Mesothelial cell of epicardium (in vitro differentiated cells): ENCODE data around the gene PSMA2. TPM values are rescaled to one million over a fixed set of nuclear protein-coding genes. Genes with fewer than 3 reads are reported as not detected.
"Not testable (repeated sequence)": the region's sequence is repeated elsewhere in the genome, so short reads cannot be mapped to it uniquely, and the experiment has no call there.

ENCODE experiments used
- DNase-seq, 2 experiments: peaks; one replicate each; pipeline ENCODE4 v3.0.0; 2021; ENCODE audit warnings: low spot score in 2 of 2; ENCODE audit not compliant: unreplicated experiment in 2 of 2
- H3K27ac Mint-ChIP-seq: 2 replicates; pipeline ENCODE4 v1.8.0; 2021; ENCODE audit warnings: mixed read lengths
- H3K27me3 Mint-ChIP-seq: 2 replicates; pipeline ENCODE4 v1.8.0; 2021; ENCODE audit warnings: low read depth, mixed read lengths
- H3K36me3 Mint-ChIP-seq: 2 replicates; pipeline ENCODE4 v1.8.0; 2021; ENCODE audit warnings: mixed read lengths
- H3K4me1 Mint-ChIP-seq: 2 replicates; pipeline ENCODE4 v1.8.0; 2021; ENCODE audit warnings: mixed read lengths
- H3K4me3 Mint-ChIP-seq: 2 replicates; pipeline ENCODE4 v1.8.0; 2021; ENCODE audit warnings: mild to moderate bottlenecking, moderate library complexity, mixed read lengths
- H3K9me3 Mint-ChIP-seq: 2 replicates; pipeline ENCODE4 v1.8.0; 2021; ENCODE audit warnings: mixed read lengths
- total RNA-seq: library from RNA; stranded (reverse); gene quantifications from 3 replicates; pipeline ENCODE4 v1.2.1, GENCODE V29; 2021
- TF ChIP-seq, protein P1 (sequence below): fragments of 200-600 bp; sonication (generic); IDR thresholded peaks from one replicate; pipeline ENCODE4 v1.5.0; 2021; ENCODE audit warnings: antibody characterized with exemption; ENCODE audit not compliant: unreplicated experiment

The PSMA2 gene
- total RNA-seq, 1 donor from 2014 or later = 72.3 TPM

DNA sequence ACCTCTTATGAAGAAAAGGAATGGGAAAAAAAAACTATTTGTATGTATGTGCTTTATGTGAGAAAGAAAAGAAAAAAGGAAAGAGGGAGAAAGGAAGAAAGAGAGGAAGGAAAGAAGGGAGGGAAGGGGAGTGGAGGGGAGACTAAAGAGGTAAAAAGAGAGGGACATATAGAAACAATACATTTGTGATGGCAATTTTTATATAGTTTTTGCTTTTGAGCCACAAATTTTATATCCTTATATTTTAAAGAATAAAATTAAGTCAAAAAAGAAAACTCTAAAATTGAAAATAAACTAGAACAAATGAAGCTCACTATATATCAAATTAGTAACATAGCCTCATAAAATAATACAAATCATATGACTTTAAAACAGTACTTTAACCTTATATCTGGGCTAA, 31.1 kb downstream of the PSMA2 start:
- TF ChIP-seq, protein P1, sequence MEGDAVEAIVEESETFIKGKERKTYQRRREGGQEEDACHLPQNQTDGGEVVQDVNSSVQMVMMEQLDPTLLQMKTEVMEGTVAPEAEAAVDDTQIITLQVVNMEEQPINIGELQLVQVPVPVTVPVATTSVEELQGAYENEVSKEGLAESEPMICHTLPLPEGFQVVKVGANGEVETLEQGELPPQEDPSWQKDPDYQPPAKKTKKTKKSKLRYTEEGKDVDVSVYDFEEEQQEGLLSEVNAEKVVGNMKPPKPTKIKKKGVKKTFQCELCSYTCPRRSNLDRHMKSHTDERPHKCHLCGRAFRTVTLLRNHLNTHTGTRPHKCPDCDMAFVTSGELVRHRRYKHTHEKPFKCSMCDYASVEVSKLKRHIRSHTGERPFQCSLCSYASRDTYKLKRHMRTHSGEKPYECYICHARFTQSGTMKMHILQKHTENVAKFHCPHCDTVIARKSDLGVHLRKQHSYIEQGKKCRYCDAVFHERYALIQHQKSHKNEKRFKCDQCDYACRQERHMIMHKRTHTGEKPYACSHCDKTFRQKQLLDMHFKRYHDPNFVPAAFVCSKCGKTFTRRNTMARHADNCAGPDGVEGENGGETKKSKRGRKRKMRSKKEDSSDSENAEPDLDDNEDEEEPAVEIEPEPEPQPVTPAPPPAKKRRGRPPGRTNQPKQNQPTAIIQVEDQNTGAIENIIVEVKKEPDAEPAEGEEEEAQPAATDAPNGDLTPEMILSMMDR = no peak
- Mint-ChIP-seq H3K4me3 (no peak overlapping the region), H3K4me1 (no peaks in the 10 kb centered on the region), H3K9me3 (peaks cover 25% of the 10 kb centered on the region), H3K27me3 (peaks cover 6% of the 10 kb centered on the region), H3K27ac (no peak overlapping the region), H3K36me3 (no peaks in the 10 kb centered on the region)
- DNase-seq = no peak

DNA sequence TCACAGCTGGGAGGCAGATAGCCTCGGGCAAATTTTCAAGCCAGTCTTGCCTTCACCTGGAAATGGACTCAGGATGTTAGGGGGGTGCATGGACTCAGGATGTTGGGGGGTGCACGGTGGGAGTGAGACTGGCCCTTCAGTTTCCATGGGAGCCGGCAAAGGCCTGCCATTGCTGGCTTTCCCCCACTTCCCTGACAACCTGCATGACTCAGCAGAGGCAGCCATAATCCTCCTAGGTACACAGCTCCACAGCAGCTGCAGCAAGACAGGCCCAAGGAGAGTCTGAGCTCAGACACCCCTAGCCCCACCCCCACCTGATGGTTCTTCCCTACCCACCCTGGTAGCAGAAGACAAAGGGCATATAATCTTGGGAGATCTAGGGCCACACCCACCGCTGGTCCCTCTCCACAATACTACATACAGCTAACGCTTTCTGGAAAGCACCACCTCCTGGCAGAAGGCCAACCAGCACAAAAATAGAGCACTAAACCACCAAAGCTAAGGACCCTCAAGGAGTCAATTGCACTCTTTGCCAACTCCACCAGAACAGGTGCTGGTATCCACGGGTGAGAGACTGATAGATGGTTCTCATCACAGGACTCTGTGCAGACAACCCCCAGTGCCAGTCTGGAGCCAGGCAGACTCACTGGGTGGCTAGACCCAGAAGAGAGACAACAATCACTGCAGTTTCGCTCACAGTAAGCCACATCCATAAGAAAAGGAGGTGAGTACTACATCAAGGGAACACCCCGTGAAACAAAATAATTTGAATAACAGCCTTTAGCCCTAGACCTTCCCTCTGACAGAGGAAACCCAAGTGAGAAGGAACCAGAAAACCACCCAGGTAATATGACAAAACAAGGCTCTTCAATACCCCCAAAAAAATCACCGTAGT, 38.4 kb downstream of the PSMA2 start:
- Mint-ChIP-seq H3K9me3 (peaks cover 43% of the 10 kb centered on the region), H3K27ac (no peak overlapping the region), H3K4me1 (peaks cover 6% of the 10 kb centered on the region), H3K4me3 (no peak overlapping the region), H3K27me3 (no peaks in the 10 kb centered on the region), H3K36me3 (peaks cover 15% of the 10 kb centered on the region)
- TF ChIP-seq, protein P1 = no peak
- no peak for DNase-seq

- Mint-ChIP-seq H3K36me3 (no peaks in the 10 kb centered on the region), H3K27ac (peak overlapping the region; percentile 15), H3K4me3 (peak overlapping the region; percentile 80), H3K27me3 (no peaks in the 10 kb centered on the region), H3K4me1 (peaks cover 25% of the 10 kb centered on the region), H3K9me3 (no peaks in the 10 kb centered on the region)
- TF ChIP-seq, protein P1 = no peak
- DNase-seq = no peak
Measured at GRCh38 chr7:42886893-42887505, 45.0 kb downstream of the PSMA2 start.

GRCh38 chr7:42886129-42886528, 45.8 kb downstream of the PSMA2 start:
- Mint-ChIP-seq H3K9me3 (no peaks in the 10 kb centered on the region), H3K36me3 (no peaks in the 10 kb centered on the region), H3K4me1 (peaks cover 25% of the 10 kb centered on the region), H3K27ac (no peak overlapping the region), H3K27me3 (no peaks in the 10 kb centered on the region), H3K4me3 (no peak overlapping the region)
- no peak for DNase-seq
- TF ChIP-seq, protein P1 = peak; percentile 49

GRCh38 chr7:42885183-42885582, 46.8 kb downstream of the PSMA2 start:
- not testable (repeated sequence) for H3K27ac Mint-ChIP-seq, DNase-seq, H3K27me3 Mint-ChIP-seq, H3K36me3 Mint-ChIP-seq, H3K4me3 Mint-ChIP-seq, H3K9me3 Mint-ChIP-seq
- H3K4me1 Mint-ChIP-seq = peaks cover 25% of the 10 kb centered on the region

DNA sequence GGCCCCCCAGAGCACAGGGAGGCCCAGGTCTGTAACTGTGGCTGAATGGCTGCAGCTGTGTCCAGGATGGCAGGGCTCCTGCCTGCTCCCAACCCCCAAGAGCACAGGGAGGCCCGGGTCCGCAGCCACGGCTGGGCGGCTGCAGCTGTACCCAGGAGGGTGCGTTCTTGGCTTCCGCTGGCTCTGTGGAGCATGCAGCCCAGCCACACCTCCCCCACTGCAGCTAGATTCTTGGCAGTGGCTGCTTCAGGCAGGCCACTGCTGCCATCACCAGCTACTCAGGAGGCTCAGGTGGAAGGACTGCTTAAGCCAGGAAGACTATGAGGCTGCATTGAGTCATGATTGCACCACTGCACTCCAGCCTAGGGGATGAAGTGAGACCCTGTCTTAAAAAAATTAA, 48.0 kb downstream of the PSMA2 start:
- H3K36me3 Mint-ChIP-seq = no peaks in the 10 kb centered on the region
- H3K4me3 Mint-ChIP-seq = no peak overlapping the region
- TF ChIP-seq, protein P1 = no peak
- H3K4me1 Mint-ChIP-seq = peaks cover 22% of the 10 kb centered on the region
- no peaks in the 10 kb centered on the region for H3K27me3 Mint-ChIP-seq
- DNase-seq = no peak
- H3K27ac Mint-ChIP-seq = no peak overlapping the region
- H3K9me3 Mint-ChIP-seq = no peaks in the 10 kb centered on the region
